ENCODE measurements around the gene CCL24.
"Not testable (repeated sequence)": the region's sequence is repeated elsewhere in the genome, so short reads cannot be mapped to it uniquely, and the experiment has no call there.

DNA sequence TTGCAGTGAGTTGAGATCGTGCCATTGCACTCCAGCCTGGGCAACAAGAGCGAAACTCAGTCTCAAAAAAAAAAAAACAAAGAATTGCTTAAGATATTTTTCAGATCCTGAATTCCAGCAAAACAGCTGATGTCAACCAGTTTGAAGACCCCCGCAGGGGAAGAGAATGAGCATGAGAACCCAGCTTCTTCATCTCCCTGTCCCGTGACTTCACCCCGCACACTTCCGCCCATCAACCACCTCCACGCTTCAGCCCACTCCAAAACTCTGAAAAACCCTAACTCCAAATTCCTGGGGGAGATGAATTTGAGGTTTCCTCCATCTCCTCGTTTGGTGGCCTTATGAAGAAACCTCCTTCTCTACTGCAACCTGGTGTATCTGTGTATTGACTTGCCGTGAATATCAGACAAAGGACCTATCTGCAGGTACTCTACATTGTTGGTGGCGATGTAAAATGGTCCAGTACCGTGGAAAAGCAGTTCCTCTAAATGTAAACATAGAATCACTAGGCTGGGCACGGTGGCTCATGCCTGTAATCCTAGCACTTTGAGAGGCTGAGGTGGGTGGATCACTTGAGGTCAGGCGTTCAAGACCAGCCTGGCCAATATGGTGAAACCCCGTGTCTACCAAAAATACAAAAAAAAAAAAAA, 24.8 kb upstream of the CCL24 start:
- TF ChIP-seq, protein P1, sequence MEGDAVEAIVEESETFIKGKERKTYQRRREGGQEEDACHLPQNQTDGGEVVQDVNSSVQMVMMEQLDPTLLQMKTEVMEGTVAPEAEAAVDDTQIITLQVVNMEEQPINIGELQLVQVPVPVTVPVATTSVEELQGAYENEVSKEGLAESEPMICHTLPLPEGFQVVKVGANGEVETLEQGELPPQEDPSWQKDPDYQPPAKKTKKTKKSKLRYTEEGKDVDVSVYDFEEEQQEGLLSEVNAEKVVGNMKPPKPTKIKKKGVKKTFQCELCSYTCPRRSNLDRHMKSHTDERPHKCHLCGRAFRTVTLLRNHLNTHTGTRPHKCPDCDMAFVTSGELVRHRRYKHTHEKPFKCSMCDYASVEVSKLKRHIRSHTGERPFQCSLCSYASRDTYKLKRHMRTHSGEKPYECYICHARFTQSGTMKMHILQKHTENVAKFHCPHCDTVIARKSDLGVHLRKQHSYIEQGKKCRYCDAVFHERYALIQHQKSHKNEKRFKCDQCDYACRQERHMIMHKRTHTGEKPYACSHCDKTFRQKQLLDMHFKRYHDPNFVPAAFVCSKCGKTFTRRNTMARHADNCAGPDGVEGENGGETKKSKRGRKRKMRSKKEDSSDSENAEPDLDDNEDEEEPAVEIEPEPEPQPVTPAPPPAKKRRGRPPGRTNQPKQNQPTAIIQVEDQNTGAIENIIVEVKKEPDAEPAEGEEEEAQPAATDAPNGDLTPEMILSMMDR (IDR thresholded peaks at IDR 0.05) = not testable (repeated sequence)
- not testable (repeated sequence) for TF ChIP-seq POLR2A (IDR thresholded peaks at IDR 0.05)

All from uterus (tissue), 2 donors.